OCI-LY7 (cell line): ENCODE data around the gene COQ8A. TPM values are rescaled to one million over a fixed set of nuclear protein-coding genes. Genes with fewer than 3 reads are reported as not detected.

Source experiments
- BruUV-seq: library from RNA; stranded (reverse); fragments of 400-500 nt; replicated peaks from 2 replicates; lab custom pipeline; 2021; lab: Mats Ljungman, UMichigan
- CTCF ChIA-PET: fragments of 300-600 bp; sonication (Branson Sonifier 250); formaldehyde crosslinking; loops from one replicate; lab custom pipeline; 2022; ENCODE audit warnings: antibody characterized with exemption; ENCODE audit not compliant: unreplicated experiment; lab: Charles Lee
- POLR2A ChIA-PET: fragments of 300-600 bp; sonication (Branson Sonifier 250); formaldehyde crosslinking; loops from one replicate; lab custom pipeline; 2022; ENCODE audit warnings: antibody characterized with exemption; lab: Charles Lee
- DNase-seq: peaks from one replicate; pipeline ENCODE4 v3.0.0-alpha.2; 2015; ENCODE audit warnings: low spot score
- H2AFZ ChIP-seq: fragments of 200-600 bp; sonication (generic), shearing (Covaris generic); 2 replicates; pipeline ENCODE4 v1.6.1; 2014; ENCODE audit warnings: mild to moderate bottlenecking, antibody characterized with exemption, low read length, moderate library complexity
- H3K27ac ChIP-seq: fragments of 200-600 bp; sonication (generic); 2 replicates; pipeline ENCODE4 v1.5.1; 2014; ENCODE audit warnings: mixed run types, low read depth, mild to moderate bottlenecking, moderate library complexity, low read length, inconsistent platforms; ENCODE audit not compliant: poor library complexity, severe bottlenecking
- H3K36me3 ChIP-seq: fragments of 200-600 bp; sonication (generic); 2 replicates; pipeline ENCODE4 v1.6.1; 2014; ENCODE audit warnings: mild to moderate bottlenecking, antibody characterized with exemption, low read length, moderate library complexity, mixed read lengths; ENCODE audit not compliant: insufficient read depth
- H3K4me1 ChIP-seq: fragments of 200-600 bp; sonication (generic); 2 replicates; pipeline ENCODE4 v1.5.1; 2014; ENCODE audit warnings: mild to moderate bottlenecking, low read length; ENCODE audit not compliant: insufficient read depth, poor library complexity, severe bottlenecking
- H3K4me2 ChIP-seq: fragments of 200-600 bp; sonication (generic); 2 replicates; pipeline ENCODE4 v1.6.1; 2014; ENCODE audit warnings: mild to moderate bottlenecking, low read length
- H3K4me3 ChIP-seq: fragments of 200-600 bp; sonication (generic); 2 replicates; pipeline ENCODE4 v1.5.1; 2014; ENCODE audit warnings: mild to moderate bottlenecking, low read depth, low read length; ENCODE audit not compliant: poor library complexity, severe bottlenecking
- H3K79me2 ChIP-seq: fragments of 200-600 bp; sonication (generic); 2 replicates; pipeline ENCODE4 v1.6.1; 2016; ENCODE audit warnings: low read depth, mild to moderate bottlenecking, low read length, moderate library complexity, mixed read lengths; ENCODE audit not compliant: insufficient read depth
- H3K9me2 ChIP-seq: fragments of 200-600 bp; sonication (generic); 2 replicates; pipeline ENCODE4 v1.6.1; 2016; ENCODE audit warnings: mild to moderate bottlenecking, low read length, mixed read lengths; ENCODE audit not compliant: insufficient read depth
- H3K9me3 ChIP-seq: fragments of 200-600 bp; sonication (generic); 2 replicates; pipeline ENCODE4 v1.6.1; 2014; ENCODE audit warnings: mild to moderate bottlenecking, mixed run types, low read length, mixed read lengths
- H4K20me1 ChIP-seq: fragments of 200-600 bp; sonication (generic); 2 replicates; pipeline ENCODE4 v1.6.1; 2014; ENCODE audit warnings: mild to moderate bottlenecking, antibody characterized with exemption, low read length, moderate library complexity, mixed read lengths; ENCODE audit not compliant: insufficient read depth
- EZH2phosphoT487 ChIP-seq: fragments of 200-600 bp; sonication (generic); IDR thresholded peaks from 2 replicates; pipeline ENCODE4 v1.6.1; 2018; ENCODE audit warnings: low read depth, borderline replicate concordance, mild to moderate bottlenecking, mixed run types, antibody characterized with exemption, low read length, moderate library complexity, mixed read lengths
- intact Hi-C: fragments of 100-400 bp; cut with micrococcal nuclease; formaldehyde crosslinking; loops from one replicate; pipeline ENCODE4 v1.10.0; 2022; ENCODE audit not compliant: unreplicated experiment
- total RNA-seq, 2 experiments: library from RNA; depleted of rRNA in 1 of 2; stranded (reverse); fragments of >200 nt in 1 of 2; shearing (Covaris generic) in 1 of 2; gene quantifications; 2 replicates each; pipeline ENCODE4 v1.2.3, GENCODE V29; 2014 to 2022
- TF ChIP-seq, protein P1 (sequence below): fragments of 200-600 bp; sonication (generic); conservative IDR thresholded peaks from 2 replicates; pipeline ENCODE4 v1.5.1; 2014; ENCODE audit warnings: mild to moderate bottlenecking, antibody characterized with exemption, low read length, moderate library complexity, mixed read lengths

The COQ8A gene
- total RNA-seq, 2 experiments from 2014 or later: 19.4 to 19.6 TPM

DNA sequence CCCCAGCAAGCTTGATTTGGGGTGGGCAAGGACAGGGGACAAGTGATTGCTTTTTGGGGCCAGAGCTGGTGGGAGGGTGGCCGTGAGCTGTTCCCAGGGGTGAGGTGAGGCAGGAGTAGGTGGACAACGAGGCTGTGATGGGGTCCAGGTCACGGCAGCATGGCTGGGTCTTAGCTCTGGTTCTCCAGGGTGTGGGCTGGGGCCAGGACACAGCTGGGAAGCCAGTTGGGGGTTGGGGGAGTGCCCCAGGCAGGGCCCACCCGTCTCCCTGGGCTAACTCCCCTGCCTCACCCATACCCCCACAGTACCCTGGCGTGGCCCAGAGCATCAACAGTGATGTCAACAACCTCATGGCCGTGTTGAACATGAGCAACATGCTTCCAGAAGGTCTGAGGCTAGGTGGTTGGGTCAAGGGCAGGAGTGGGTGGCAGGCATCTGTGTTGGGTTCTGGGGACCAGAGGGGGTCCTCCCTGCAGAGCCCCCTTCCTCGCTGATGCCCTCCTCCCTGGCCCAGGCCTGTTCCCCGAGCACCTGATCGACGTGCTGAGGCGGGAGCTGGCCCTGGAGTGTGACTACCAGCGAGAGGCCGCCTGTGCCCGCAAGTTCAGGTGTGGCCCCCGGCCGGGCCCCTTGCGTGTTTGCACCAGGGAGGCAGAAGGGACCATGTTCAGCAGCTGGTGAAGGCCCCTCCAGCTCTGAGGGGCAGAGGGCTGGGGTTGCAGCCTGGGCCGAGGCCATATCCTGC is 43.3 kb downstream of the COQ8A start:
- BruUV-seq: no TSS peak
- no peaks in the 10 kb centered on the region for H3K9me2 ChIP-seq
- H4K20me1 ChIP-seq: no peaks in the 10 kb centered on the region
- H3K79me2 ChIP-seq: no peaks in the 10 kb centered on the region
- TF ChIP-seq, protein P1, sequence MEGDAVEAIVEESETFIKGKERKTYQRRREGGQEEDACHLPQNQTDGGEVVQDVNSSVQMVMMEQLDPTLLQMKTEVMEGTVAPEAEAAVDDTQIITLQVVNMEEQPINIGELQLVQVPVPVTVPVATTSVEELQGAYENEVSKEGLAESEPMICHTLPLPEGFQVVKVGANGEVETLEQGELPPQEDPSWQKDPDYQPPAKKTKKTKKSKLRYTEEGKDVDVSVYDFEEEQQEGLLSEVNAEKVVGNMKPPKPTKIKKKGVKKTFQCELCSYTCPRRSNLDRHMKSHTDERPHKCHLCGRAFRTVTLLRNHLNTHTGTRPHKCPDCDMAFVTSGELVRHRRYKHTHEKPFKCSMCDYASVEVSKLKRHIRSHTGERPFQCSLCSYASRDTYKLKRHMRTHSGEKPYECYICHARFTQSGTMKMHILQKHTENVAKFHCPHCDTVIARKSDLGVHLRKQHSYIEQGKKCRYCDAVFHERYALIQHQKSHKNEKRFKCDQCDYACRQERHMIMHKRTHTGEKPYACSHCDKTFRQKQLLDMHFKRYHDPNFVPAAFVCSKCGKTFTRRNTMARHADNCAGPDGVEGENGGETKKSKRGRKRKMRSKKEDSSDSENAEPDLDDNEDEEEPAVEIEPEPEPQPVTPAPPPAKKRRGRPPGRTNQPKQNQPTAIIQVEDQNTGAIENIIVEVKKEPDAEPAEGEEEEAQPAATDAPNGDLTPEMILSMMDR: no peak
- no peak for TF ChIP-seq EZH2phosphoT487
- no peaks in the 10 kb centered on the region for H3K36me3 ChIP-seq
- H3K9me3 ChIP-seq: no peaks in the 10 kb centered on the region
- ChIA-PET CTCF (no interaction called here), POLR2A (interaction anchor here (0.7 kb wide), 1 partner anchor 503 kb away, joined by 3 read pairs; no protein-coding TSS in a partner anchor)
- H3K4me2 ChIP-seq: no peak overlapping the region
- H3K4me1 ChIP-seq: no peaks in the 10 kb centered on the region
- no peak for DNase-seq
- no peak overlapping the region for H3K27ac ChIP-seq
- H2AFZ ChIP-seq: no peak overlapping the region
- H3K4me3 ChIP-seq: no peak overlapping the region
- intact Hi-C loops: no loop called here

DNA sequence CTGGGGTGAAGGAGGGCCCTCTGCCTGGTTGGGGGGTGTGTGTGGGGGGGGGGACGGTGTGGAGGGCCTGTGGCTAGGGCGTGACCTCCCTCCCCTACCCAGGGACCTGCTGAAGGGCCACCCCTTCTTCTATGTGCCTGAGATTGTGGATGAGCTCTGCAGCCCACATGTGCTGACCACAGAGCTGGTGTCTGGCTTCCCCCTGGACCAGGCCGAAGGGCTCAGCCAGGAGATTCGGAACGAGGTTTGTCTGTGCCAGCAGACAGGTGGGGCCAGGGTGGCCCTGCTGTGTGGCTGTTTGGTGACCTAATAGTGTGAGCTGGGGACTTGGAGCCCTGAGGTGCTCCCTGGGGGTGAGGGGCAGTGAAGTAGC is 43.9 kb downstream of the COQ8A start:
- H3K9me2 ChIP-seq: no peaks in the 10 kb centered on the region
- no peaks in the 10 kb centered on the region for H4K20me1 ChIP-seq
- no peak for DNase-seq
- H3K4me1 ChIP-seq: no peaks in the 10 kb centered on the region
- H3K36me3 ChIP-seq: no peaks in the 10 kb centered on the region
- no peak overlapping the region for H3K4me2 ChIP-seq
- H2AFZ ChIP-seq: no peak overlapping the region
- H3K79me2 ChIP-seq: no peaks in the 10 kb centered on the region
- intact Hi-C loops: no loop called here
- no peak overlapping the region for H3K27ac ChIP-seq
- H3K9me3 ChIP-seq: no peaks in the 10 kb centered on the region
- BruUV-seq: no TSS peak
- H3K4me3 ChIP-seq: no peak overlapping the region
- TF ChIP-seq EZH2phosphoT487: no peak
- TF ChIP-seq, protein P1: no peak
- ChIA-PET CTCF (no interaction called here), POLR2A (interaction anchor here (1.0 kb wide), 1 partner anchor 449 kb away, joined by 3 read pairs; no protein-coding TSS in a partner anchor)
